Duodenal mucosa (tissue), 2 donors: ENCODE data around the gene MYBPH.

Experiments used
- H3K27ac ChIP-seq: one replicate; pipeline ENCODE4 v1.7.0; 2013; ENCODE audit warnings: low read depth, low read length
- H3K27me3 ChIP-seq, 2 donors: one replicate each; pipeline ENCODE4 v1.7.0; 2013; ENCODE audit warnings: low read length in 2 of 2, control low read depth in 1 of 2; ENCODE audit not compliant: insufficient read depth in 2 of 2, control insufficient read depth in 1 of 2
- H3K36me3 ChIP-seq, 2 donors: one replicate each; pipeline ENCODE4 v1.7.0; 2013; ENCODE audit warnings: low read length in 2 of 2, control low read depth in 1 of 2; ENCODE audit not compliant: insufficient read depth in 2 of 2, control insufficient read depth in 1 of 2
- H3K4me1 ChIP-seq, 2 donors: one replicate each; pipeline ENCODE4 v1.7.0; 2013; ENCODE audit warnings: low read length in 2 of 2, control low read depth in 1 of 2; ENCODE audit not compliant: insufficient read depth in 2 of 2, control insufficient read depth in 1 of 2
- H3K4me3 ChIP-seq, 2 donors: one replicate each; pipeline ENCODE4 v1.7.0; 2013; ENCODE audit warnings: low read length in 2 of 2, low read depth in 1 of 2
- H3K9ac ChIP-seq, 2 donors: one replicate each; pipeline ENCODE4 v1.7.0; 2013; ENCODE audit warnings: low read length in 2 of 2, low read depth in 1 of 2
- H3K9me3 ChIP-seq, 2 donors: one replicate each; pipeline ENCODE4 v1.7.0; 2013; ENCODE audit warnings: low read length in 2 of 2, control low read depth in 1 of 2; ENCODE audit not compliant: control insufficient read depth in 1 of 2

The MYBPH gene

DNA sequence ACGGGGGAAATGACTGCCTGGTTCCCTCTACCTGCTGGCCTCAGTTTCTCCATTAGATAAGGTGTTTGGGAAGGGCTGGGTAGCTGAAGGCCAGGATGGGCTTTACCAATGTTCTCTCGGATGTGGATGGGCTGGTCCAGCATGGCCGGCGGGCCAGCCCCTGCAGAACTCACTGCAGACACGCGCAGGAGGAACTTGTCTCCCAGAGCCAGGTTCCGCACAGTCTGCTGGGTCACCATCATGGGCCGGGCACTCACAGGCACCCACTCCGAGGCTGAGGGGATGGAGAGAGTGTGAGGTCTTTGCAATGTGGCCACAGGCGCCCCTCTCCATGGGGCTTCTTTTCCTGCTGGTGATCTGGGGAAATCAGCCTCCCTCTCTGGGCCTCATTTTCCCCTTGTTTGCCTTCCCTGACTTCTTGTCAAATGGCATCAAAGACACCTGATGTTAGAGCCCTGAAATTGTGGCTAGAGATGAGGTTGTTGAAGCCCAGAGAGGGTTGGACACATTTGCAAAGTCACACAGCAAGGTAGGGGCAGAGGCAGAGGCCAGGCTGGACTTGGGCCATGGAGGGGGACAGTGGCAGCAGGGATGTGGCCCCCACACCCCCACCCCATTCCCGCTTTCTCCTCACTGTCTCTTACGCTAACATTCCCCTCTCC lies 1.2 kb downstream of the MYBPH start:
- Histone ChIP-seq H3K27ac (no peak overlapping the region), H3K4me3 (no peak overlapping the region), H3K4me1 (peaks cover 0 to 3% of the 10 kb centered on the region in 2 donors), H3K27me3 (no peaks in the 10 kb centered on the region), H3K36me3 (no peaks in the 10 kb centered on the region), H3K9ac (no peak overlapping the region), H3K9me3 (no peaks in the 10 kb centered on the region)

DNA sequence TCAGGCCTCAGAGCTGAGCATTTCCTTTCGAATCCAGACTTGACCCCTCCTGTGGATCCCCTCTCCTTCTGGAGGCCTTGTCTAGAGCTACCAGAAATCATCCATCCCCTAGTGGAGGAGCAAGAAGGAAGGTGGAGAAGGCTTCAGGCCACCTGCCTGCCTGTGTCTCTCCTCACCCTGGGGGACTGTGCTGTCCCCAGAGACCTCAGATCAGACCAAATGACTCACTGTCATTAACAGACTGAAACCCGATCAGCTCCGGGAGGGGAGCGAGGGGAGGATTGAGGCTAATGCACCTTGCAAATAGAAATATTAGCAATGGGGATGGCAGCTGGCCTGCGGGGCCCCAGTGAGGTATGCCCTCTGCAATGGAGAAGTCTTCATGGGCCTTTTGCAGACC lies 2.1 kb downstream of the MYBPH start:
- no peaks in the 10 kb centered on the region for H3K9me3 ChIP-seq
- H3K36me3 ChIP-seq, result no peaks in the 10 kb centered on the region
- H3K27ac ChIP-seq, result no peak overlapping the region
- peaks cover 0 to 3% of the 10 kb centered on the region in 2 donors for H3K4me1 ChIP-seq
- H3K27me3 ChIP-seq, result no peaks in the 10 kb centered on the region
- no peak overlapping the region for H3K4me3 ChIP-seq
- H3K9ac ChIP-seq, result no peak overlapping the region

DNA sequence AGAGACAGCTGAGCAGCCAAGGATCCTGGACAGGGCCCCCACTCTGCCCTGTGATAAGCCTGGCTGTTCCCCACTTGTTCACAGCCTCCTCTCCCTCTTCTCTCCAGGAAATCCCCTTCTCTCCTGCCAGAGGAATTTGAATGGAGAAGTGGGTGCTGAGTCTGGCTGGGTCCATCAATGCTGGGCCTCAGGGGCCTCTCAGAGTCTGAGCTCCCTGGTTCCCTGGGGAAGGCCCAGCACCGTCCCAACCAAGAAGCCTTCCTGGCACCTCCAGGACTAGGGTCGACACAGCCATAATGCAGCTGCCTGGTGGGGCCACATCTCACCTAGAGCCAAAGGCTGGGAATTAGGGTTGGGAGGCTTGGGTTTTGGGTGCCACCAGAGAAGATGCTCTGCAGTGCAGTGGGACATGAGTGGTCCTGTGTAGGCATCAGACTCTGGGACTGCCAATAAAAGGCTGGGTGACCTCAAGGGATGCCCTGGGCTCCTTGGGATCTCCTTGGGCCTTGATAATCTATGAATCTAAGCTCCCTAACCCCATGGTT lies 2.5 kb downstream of the MYBPH start:
- H3K4me1 ChIP-seq, result peaks cover 0 to 3% of the 10 kb centered on the region in 2 donors
- H3K9ac ChIP-seq, result no peak overlapping the region
- no peaks in the 10 kb centered on the region for H3K27me3 ChIP-seq
- H3K4me3 ChIP-seq, result no peak overlapping the region
- H3K27ac ChIP-seq, result no peak overlapping the region
- no peaks in the 10 kb centered on the region for H3K9me3 ChIP-seq
- no peaks in the 10 kb centered on the region for H3K36me3 ChIP-seq

DNA sequence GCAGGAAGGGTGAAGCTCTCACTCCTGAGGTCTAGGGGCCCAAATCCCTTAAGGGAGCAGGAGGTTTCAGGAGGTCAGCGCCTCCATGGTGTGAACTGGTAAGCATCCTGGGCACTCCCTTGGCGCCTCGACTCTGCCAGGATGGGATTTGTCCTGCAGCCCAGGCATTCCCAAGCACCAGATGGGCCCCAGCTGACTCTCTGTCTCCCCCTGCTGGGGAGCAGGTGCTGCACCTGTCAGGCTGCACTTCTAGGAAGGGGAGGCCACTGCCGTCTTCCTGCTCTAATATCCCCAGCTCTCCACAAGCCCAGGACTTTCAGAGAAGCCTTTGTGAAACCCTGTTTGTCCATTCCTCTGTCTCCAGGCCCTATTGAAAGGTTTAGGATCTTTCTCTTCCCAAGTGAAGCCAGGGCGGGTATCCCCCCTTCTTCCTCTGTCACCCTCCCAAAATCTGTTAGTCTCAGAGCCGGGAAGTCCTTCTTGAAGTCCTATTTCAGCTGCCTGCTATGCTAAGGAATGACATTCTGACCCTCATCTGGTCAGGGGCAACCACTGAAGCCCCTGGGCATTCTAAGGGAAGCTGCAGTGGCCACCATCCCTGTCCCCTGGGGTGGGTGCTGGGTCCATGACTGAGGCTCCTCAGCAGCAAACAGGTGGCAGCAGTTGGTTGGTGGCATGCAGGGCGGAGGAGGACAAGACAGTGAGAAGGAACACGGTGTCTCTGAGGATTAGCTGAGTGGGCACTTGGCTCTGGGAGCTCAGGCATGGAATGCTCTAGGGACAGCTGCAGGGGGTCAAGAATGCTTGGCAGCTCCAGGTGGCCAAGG lies 3.2 kb downstream of the MYBPH start:
- Histone ChIP-seq H3K27me3 (no peaks in the 10 kb centered on the region), H3K4me1 (peaks cover 0 to 3% of the 10 kb centered on the region in 2 donors), H3K4me3 (no peak overlapping the region), H3K9ac (no peak overlapping the region), H3K27ac (no peak overlapping the region), H3K9me3 (no peaks in the 10 kb centered on the region), H3K36me3 (no peaks in the 10 kb centered on the region)

DNA sequence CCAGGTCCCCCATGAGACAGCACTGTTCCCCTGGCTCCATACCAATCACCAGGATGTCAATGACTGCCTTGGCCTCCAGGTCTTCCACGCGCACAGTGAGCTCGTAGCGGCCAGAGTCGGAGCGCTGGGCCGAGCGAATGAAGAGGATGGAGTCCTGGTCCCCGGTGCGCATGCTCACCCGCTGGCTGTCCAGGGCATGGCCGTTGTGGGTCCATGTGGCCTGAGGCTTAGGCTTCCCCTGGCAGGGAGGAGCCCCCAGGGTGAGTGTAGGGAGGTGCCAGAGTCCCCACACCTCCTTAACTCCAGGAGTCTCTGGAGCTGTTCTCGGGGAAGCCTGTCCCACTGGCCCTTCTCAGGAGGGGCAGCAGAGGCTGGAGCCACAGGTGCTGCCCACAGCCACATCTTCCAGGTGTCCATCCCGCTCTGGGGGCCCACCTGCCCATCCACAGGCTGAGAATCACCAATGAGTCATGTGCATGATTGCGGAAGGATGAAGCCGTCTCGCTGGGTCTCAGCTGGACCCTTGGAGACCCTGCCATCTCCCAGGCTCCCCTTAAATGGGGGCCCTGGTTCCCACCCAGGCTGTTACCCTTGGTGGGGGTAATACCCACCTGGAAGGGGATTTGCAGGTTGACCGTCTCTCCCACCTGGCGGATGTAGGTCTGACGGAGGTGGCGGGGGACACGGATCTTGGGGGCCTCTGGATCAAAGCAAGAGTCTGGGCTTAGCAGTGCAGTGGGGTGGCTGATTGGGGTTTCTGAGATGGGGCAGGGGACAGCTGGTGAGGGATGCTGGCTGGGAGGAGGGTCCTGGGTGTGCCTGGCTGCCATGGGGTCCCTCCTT lies 4.1 kb downstream of the MYBPH start:
- Histone ChIP-seq H3K9ac (no peak overlapping the region), H3K36me3 (no peaks in the 10 kb centered on the region), H3K27ac (no peak overlapping the region), H3K27me3 (no peaks in the 10 kb centered on the region), H3K4me1 (no peaks in the 10 kb centered on the region), H3K9me3 (no peaks in the 10 kb centered on the region), H3K4me3 (no peak overlapping the region)

DNA sequence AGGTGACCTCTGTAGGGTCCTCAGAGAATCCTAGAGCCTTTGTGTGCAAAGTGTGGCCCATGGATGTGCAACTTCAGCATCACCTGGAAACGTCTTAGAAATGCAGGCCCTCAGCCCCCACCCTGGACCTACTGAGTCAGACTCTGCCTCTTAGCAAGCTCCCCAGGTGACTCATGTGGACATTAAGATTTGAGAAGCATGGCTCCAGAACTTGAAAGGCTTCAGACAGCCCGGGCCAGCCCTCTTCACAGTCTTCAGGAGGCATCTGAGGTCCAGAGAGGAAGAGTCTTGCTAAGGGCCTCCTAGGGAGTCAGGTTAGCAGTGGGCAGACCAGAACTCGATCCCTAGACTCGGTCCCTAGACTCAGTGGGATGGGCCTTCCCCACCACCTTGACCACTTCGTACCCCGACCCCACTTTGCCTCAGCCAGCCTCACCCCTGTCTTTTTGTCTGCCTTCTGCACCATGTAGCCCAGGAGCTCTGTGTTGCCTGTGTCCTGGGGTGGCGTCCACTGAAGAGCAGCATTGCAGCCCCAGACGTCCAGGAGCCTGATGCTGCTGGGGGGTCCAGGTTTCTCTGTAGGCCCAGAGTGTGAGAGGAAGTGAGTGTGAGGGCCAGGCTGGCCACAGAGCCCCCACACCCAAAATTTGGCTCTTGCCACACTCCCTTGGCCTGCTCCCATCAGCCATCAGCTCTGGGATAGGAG lies 4.8 kb downstream of the MYBPH start:
- H3K9ac ChIP-seq, result no peak overlapping the region
- H3K27ac ChIP-seq, result no peak overlapping the region
- no peaks in the 10 kb centered on the region for H3K36me3 ChIP-seq
- H3K27me3 ChIP-seq, result no peaks in the 10 kb centered on the region
- no peaks in the 10 kb centered on the region for H3K9me3 ChIP-seq
- H3K4me1 ChIP-seq, result no peaks in the 10 kb centered on the region
- no peak overlapping the region for H3K4me3 ChIP-seq

DNA sequence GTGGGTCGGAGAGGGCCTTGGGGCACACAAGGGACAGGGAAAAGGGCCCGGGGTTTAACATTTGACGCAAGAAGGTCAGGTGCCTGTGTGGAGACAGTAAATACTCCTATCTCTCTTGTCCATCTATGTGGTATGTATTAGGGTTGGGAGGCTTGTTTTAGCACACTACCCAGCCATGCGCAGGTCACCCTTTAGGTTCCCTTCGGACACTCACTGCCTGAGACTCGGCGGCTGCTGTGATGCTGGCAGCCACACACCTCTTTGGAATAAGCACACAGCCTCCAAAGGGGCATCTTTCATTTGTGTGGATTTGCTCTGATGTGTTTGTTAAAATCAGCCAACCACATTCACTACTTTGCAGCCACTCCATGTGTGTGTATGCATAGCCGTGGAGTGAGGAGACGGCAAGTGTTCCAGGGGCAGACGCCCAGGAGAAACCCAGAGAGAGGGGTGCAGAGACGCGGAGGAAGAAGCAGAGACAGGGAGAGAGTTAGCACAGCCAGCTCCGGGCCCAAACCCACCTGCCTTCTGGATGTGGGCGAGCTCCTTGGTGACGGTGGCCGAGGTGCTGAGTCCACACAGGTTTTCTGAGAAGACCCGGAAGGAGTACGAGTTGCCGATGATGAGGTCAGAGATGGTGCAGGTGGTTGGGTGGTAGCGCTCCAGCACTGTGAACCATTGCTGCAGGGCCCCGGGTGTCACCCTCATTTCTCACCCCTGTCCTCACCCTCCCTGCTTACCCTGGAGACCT lies 5.7 kb downstream of the MYBPH start:
- no peak overlapping the region for H3K27ac ChIP-seq
- H3K36me3 ChIP-seq, result no peaks in the 10 kb centered on the region
- H3K27me3 ChIP-seq, result no peaks in the 10 kb centered on the region
- no peaks in the 10 kb centered on the region for H3K9me3 ChIP-seq
- H3K4me3 ChIP-seq, result no peak overlapping the region
- no peaks in the 10 kb centered on the region for H3K4me1 ChIP-seq
- H3K9ac ChIP-seq, result no peak overlapping the region

DNA sequence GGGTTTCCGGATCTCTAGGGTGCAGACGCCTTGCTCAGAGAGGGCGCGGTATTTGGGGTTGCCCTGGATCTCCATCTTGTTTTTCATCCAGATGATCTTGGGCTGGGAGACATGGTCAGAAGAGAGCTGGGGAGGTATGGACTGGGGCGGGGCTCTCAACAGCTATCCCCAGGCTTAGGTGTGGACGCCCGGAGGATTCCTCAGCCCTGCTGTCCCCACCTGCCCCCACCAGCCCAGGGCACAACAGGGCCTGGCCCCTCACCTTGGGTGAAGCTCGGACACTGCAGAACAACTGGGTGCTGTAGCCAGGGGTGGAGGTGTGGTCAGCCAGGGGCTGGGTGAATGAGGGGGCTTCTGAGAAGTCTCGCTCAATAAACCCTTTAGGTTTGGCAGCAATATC lies 6.6 kb downstream of the MYBPH start:
- Histone ChIP-seq H3K9ac (no peak overlapping the region), H3K36me3 (no peaks in the 10 kb centered on the region), H3K27me3 (no peaks in the 10 kb centered on the region), H3K4me3 (no peak overlapping the region), H3K27ac (no peak overlapping the region), H3K4me1 (no peaks in the 10 kb centered on the region), H3K9me3 (no peaks in the 10 kb centered on the region)

DNA sequence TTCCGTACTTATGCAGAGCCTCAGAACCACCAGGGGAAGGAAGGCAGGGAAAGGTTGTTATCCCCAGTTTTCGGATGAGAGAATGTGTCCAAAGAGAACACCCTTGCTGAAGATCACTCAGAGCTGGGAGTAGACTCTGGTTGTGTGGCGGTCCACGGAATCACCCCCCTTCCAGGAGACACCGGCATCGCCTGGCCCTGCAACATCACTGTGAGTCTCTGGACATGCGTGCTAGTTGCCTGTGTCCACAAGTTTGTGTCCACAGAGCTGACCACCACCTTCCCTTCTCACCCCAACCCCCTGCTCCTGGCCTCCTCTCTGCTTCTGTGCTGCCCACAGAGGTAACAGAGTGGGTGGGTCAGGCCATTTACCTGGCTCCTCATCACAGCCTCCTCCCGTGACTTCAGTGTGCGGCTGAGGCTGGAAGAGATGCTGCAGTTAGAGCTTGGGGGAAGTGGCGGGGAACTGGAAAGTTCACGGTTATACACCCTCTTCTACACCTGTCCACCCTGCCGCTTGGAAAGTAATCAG lies 7.3 kb downstream of the MYBPH start:
- Histone ChIP-seq H3K27me3 (no peaks in the 10 kb centered on the region), H3K36me3 (no peaks in the 10 kb centered on the region), H3K9ac (no peak overlapping the region), H3K9me3 (no peaks in the 10 kb centered on the region), H3K4me1 (no peaks in the 10 kb centered on the region), H3K27ac (no peak overlapping the region), H3K4me3 (no peak overlapping the region)
